ENCODE measurements around the gene TRIM65.
A peak's percentile ranks its signal among the peaks of the same experiment; 100 is the strongest.

The TRIM65 gene

GRCh38 chr17:75898065-75898464 is 1.3 kb upstream of the TRIM65 start:
- no peak overlapping the region for H3K27ac ChIP-seq (replicated peaks)
- no peak for TF ChIP-seq CTCF (IDR thresholded peaks at IDR 0.05; ENCODE audit: insufficient read depth, low read length)
- no peak for TF ChIP-seq POLR2AphosphoS5 (IDR thresholded peaks at IDR 0.05; ENCODE audit: low read depth)
- no peak for TF ChIP-seq SPI1 (IDR thresholded peaks at IDR 0.05; ENCODE audit: borderline replicate concordance, low read depth)
- no peak for TF ChIP-seq GABPA (IDR thresholded peaks at IDR 0.05; ENCODE audit: low read depth)
- TF ChIP-seq REST (IDR thresholded peaks at IDR 0.05; ENCODE audit: insufficient replicate concordance, low read depth): no peak
- DNase-seq (ENCODE audit: low read depth in 1 of 2, low spot score in 1 of 2): no peak

GRCh38 chr17:75897160-75898019 is 639 bp upstream of the TRIM65 start:
- Histone ChIP-seq H3K27ac (replicated peaks) (peak overlapping the region; percentile 83), H3K27me3 (ENCODE audit: insufficient read depth, poor library complexity, severe bottlenecking) (no peaks in the 10 kb centered on the region), H3K4me3 (replicated peaks; ENCODE audit: insufficient read depth, low read length) (peak overlapping the region; percentile 72)
- no peak for TF ChIP-seq CTCF (IDR thresholded peaks at IDR 0.05; ENCODE audit: insufficient read depth, low read length)
- TF ChIP-seq GABPA (IDR thresholded peaks at IDR 0.05; ENCODE audit: low read depth): no peak
- TF ChIP-seq SPI1 (IDR thresholded peaks at IDR 0.05; ENCODE audit: borderline replicate concordance, low read depth): peak; percentile 30; the same call in 1 of the 2 replicates
- DNase-seq (ENCODE audit: low read depth in 1 of 2, low spot score in 1 of 2): no peak

More at GRCh38 chr17:75898065-75898464, 1.3 kb upstream of the TRIM65 start:
- H3K4me3 ChIP-seq (replicated peaks; ENCODE audit: insufficient read depth, low read length): no peak overlapping the region
- H3K27me3 ChIP-seq (ENCODE audit: insufficient read depth, poor library complexity, severe bottlenecking): no peaks in the 10 kb centered on the region

- TF ChIP-seq CTCF (IDR thresholded peaks at IDR 0.05; ENCODE audit: insufficient read depth, low read length) (peak; percentile 7), SPI1 (IDR thresholded peaks at IDR 0.05; ENCODE audit: borderline replicate concordance, low read depth) (peak; percentile 68; the same call in 1 of the 2 replicates), GABPA (IDR thresholded peaks at IDR 0.05; ENCODE audit: low read depth) (no peak)
- Histone ChIP-seq H3K27ac (replicated peaks) (peak overlapping the region; percentile 83), H3K27me3 (ENCODE audit: insufficient read depth, poor library complexity, severe bottlenecking) (no peaks in the 10 kb centered on the region), H3K4me3 (replicated peaks; ENCODE audit: insufficient read depth, low read length) (peak overlapping the region; percentile 72)
- peak; percentile 58 to 62 for DNase-seq (ENCODE audit: low read depth in 1 of 2, low spot score in 1 of 2)
Measured at GRCh38 chr17:75895370-75896155, 1.2 kb downstream of the TRIM65 start.

GRCh38 chr17:75894049-75894733 is 2.6 kb downstream of the TRIM65 start:
- no peak overlapping the region for H3K27ac ChIP-seq (replicated peaks)
- H3K27me3 ChIP-seq (ENCODE audit: insufficient read depth, poor library complexity, severe bottlenecking): no peaks in the 10 kb centered on the region
- no peak for DNase-seq (ENCODE audit: low read depth in 1 of 2, low spot score in 1 of 2)
- H3K4me3 ChIP-seq (replicated peaks; ENCODE audit: insufficient read depth, low read length): no peak overlapping the region
- TF ChIP-seq SPI1 (IDR thresholded peaks at IDR 0.05; ENCODE audit: borderline replicate concordance, low read depth) (no peak), GABPA (IDR thresholded peaks at IDR 0.05; ENCODE audit: low read depth) (no peak), CTCF (IDR thresholded peaks at IDR 0.05; ENCODE audit: insufficient read depth, low read length) (no peak), POLR2AphosphoS5 (IDR thresholded peaks at IDR 0.05; ENCODE audit: low read depth) (no peak), REST (IDR thresholded peaks at IDR 0.05; ENCODE audit: insufficient replicate concordance, low read depth) (no peak)

Measured in HL-60 (cell line).